Natural killer cell (primary cell): ENCODE data around the gene OXLD1. TPM values are rescaled to one million over a fixed set of nuclear protein-coding genes. Genes with fewer than 3 reads are reported as not detected.

Experiments used
- ATAC-seq, 3 donors: fragments of 150-1000 bp in 2 of 3; fragments of 200-7000 bp in 1 of 3; cut with Tn5 transposase; 1 replicate in 1 of 3; 2 replicates in 2 of 3; pipeline ENCODE4 v1.10.0; 2021; ENCODE audit warnings: mild to moderate bottlenecking in 2 of 3, moderate library complexity in 2 of 3
- DNase-seq, 2 donors: peaks; one replicate each; pipeline versions ENCODE4 v3.0.0 to v3.0.0-alpha.2; 2013 to 2021; ENCODE audit warnings: mixed read lengths in 1 of 2
- H3K27ac ChIP-seq: one replicate; pipeline ENCODE4 v1.5.1; 2013; ENCODE audit warnings: mild to moderate bottlenecking, low read length
- H3K27me3 ChIP-seq: one replicate; pipeline ENCODE4 v1.6.1; 2013; ENCODE audit warnings: low read length; ENCODE audit not compliant: control insufficient read depth, insufficient read depth
- H3K36me3 ChIP-seq: one replicate; pipeline ENCODE4 v1.6.1; 2013; ENCODE audit warnings: low read length; ENCODE audit not compliant: control insufficient read depth, insufficient read depth
- H3K4me1 ChIP-seq: one replicate; pipeline ENCODE4 v1.6.1; 2013; ENCODE audit warnings: low read length; ENCODE audit not compliant: control insufficient read depth, insufficient read depth
- H3K4me3 ChIP-seq: one replicate; pipeline ENCODE4 v1.5.1; 2013; ENCODE audit warnings: low read length
- H3K9me3 ChIP-seq: one replicate; pipeline ENCODE4 v1.6.1; 2013; ENCODE audit warnings: low read length; ENCODE audit not compliant: control insufficient read depth, insufficient read depth
- H3K27ac Mint-ChIP-seq, 2 donors: one replicate each; pipeline ENCODE4 v1.8.0; 2022; ENCODE audit warnings: mild to moderate bottlenecking in 2 of 2, mixed read lengths in 2 of 2, moderate library complexity in 1 of 2
- H3K27me3 Mint-ChIP-seq, 2 donors: one replicate each; pipeline ENCODE4 v1.8.0; 2022; ENCODE audit warnings: low read depth in 2 of 2, mixed read lengths in 2 of 2
- H3K36me3 Mint-ChIP-seq: one replicate; pipeline ENCODE4 v1.8.0; 2022; ENCODE audit warnings: mixed read lengths
- H3K4me1 Mint-ChIP-seq, 2 donors: one replicate each; pipeline ENCODE4 v1.8.0; 2022; ENCODE audit warnings: mixed read lengths in 2 of 2
- H3K4me3 Mint-ChIP-seq: one replicate; pipeline ENCODE4 v1.8.0; 2022; ENCODE audit warnings: mild to moderate bottlenecking, moderate library complexity, mixed read lengths
- H3K9me3 Mint-ChIP-seq, 2 donors: one replicate each; pipeline ENCODE4 v1.8.0; 2022; ENCODE audit warnings: mixed read lengths in 2 of 2
- CTCF ChIP-seq: fragments of 200-600 bp; IDR thresholded peaks from one replicate; pipeline ENCODE4 v1.8.0; 2022; ENCODE audit warnings: antibody characterized with exemption
- WGBS: methylation state at CpG from one replicate; pipeline ENCODE4 v1.1.7; 2013; ENCODE audit warnings: missing lambda C conversion rate; ENCODE audit not compliant: insufficient coverage; 5-methylcytosine and 5-hydroxymethylcytosine counted together
- intact Hi-C: fragments of 100-400 bp; cut with micrococcal nuclease; formaldehyde crosslinking; loops from one replicate; pipeline ENCODE4 v1.14.2; 2022
- total RNA-seq, 4 donors: library from RNA; stranded (reverse); fragments of 120-200 nt in 1 of 4; gene quantifications; one replicate each; pipeline versions ENCODE4 v1.2.3 to v1.2.4, GENCODE V29; 2013 to 2022

The OXLD1 gene
- total RNA-seq, 3 donors from 2014 or later (not counting 1 experiment from before 2014, with no cell fraction given), result 29.9 to 35.0 (median 32.4) TPM

GRCh38 chr17:81636505-81637288 is 29.7 kb downstream of the OXLD1 start, which contains the start of the genes NPLOC4 and TSPAN10:
Gene NPLOC4 (minus strand): TSS chr17:81637112. CDS start chr17:81636930, 182 bp downstream.
Gene TSPAN10 (plus strand): TSS chr17:81637196. CDS start chr17:81642413, 5,217 bp downstream.
- Histone ChIP-seq H3K27ac (peak within 1 kb of the TSS; percentile 59), H3K4me3 (peak within 1 kb of the TSS; percentile 78), H3K4me1 (peaks cover 20% of the 10 kb centered on the region), H3K9me3 (no peaks in the 10 kb centered on the region), H3K27me3 (no peaks in the 10 kb centered on the region), H3K36me3 (no peaks in the 10 kb centered on the region)
- Mint-ChIP-seq H3K36me3 (no peaks in the 10 kb centered on the region), H3K27me3 (no peaks in the 10 kb centered on the region), H3K4me3 (peak within 1 kb of the TSS; percentile 96), H3K27ac (peak within 1 kb of the TSS; percentile 84 to 88), H3K4me1 (peaks cover 9 to 20% of the 10 kb centered on the region in 2 donors), H3K9me3 (no peaks in the 10 kb centered on the region)
- under 1% methylated on average over 77 of the region's 77 CpGs for WGBS
- ATAC-seq, result peak; percentile 90 to 93 (median 92)
- peak; percentile 78 to 92 for DNase-seq
- no peak for TF ChIP-seq CTCF
- intact Hi-C loops, result no loop called here

GRCh38 chr17:81635973-81636504 is 30.4 kb downstream of the OXLD1 start:
- H3K27ac Mint-ChIP-seq, result peak overlapping the region; percentile 84 to 88

GRCh38 chr17:81635431-81635830 is 31.0 kb downstream of the OXLD1 start:
- peaks cover 2% of the 10 kb centered on the region for H3K36me3 ChIP-seq
- intact Hi-C loops, result no loop called here
- H3K4me1 Mint-ChIP-seq, result peaks cover 9 to 21% of the 10 kb centered on the region in 2 donors
- DNase-seq (no peak), ATAC-seq (no peak)
- H3K4me3 ChIP-seq, result no peak overlapping the region
- H3K36me3 Mint-ChIP-seq, result no peaks in the 10 kb centered on the region
- H3K27me3 ChIP-seq, result no peaks in the 10 kb centered on the region
- peaks cover 20% of the 10 kb centered on the region for H3K4me1 ChIP-seq
- no peaks in the 10 kb centered on the region for H3K9me3 Mint-ChIP-seq
- no peaks in the 10 kb centered on the region for H3K9me3 ChIP-seq
- no peaks in the 10 kb centered on the region for H3K27me3 Mint-ChIP-seq
- no peak for TF ChIP-seq CTCF
- H3K27ac ChIP-seq, result no peak overlapping the region
- H3K27ac Mint-ChIP-seq, result peak overlapping the region in 1 of 2 donors; percentile 84
- 93% methylated on average over 5 of the region's 5 CpGs for WGBS
- H3K4me3 Mint-ChIP-seq, result peak overlapping the region; percentile 96

More at GRCh38 chr17:81635973-81636504, 30.4 kb downstream of the OXLD1 start:
- 51% methylated on average over 16 of the region's 18 CpGs for WGBS
- H3K9me3 ChIP-seq, result no peaks in the 10 kb centered on the region
- peak in 1 of 3 donors; percentile 6 for ATAC-seq
- peaks cover 9 to 21% of the 10 kb centered on the region in 2 donors for H3K4me1 Mint-ChIP-seq
- peak overlapping the region; percentile 78 for H3K4me3 ChIP-seq
- intact Hi-C loops, result no loop called here
- peak in 1 of 2 donors; percentile 25 for DNase-seq
- no peak for TF ChIP-seq CTCF
- no peaks in the 10 kb centered on the region for H3K9me3 Mint-ChIP-seq
- peaks cover 20% of the 10 kb centered on the region for H3K4me1 ChIP-seq
- peak overlapping the region; percentile 96 for H3K4me3 Mint-ChIP-seq
- H3K36me3 Mint-ChIP-seq, result no peaks in the 10 kb centered on the region
- H3K36me3 ChIP-seq, result peaks cover 2% of the 10 kb centered on the region
- H3K27me3 Mint-ChIP-seq, result no peaks in the 10 kb centered on the region
- no peaks in the 10 kb centered on the region for H3K27me3 ChIP-seq
- H3K27ac ChIP-seq, result peak overlapping the region; percentile 59
